K562 (cell line): Measurements from ENCODE around the gene NUP98. TPM values are rescaled to one million over a fixed set of nuclear protein-coding genes. Genes with fewer than 3 reads are reported as not detected.

ENCODE experiments used
- ATAC-seq: fragments of 200-7000 bp; cut with Tn5 transposase; 3 replicates; pipeline ENCODE4 v1.9.1; 2020; ENCODE audit warnings: moderate library complexity
- BruUV-seq: library from RNA; stranded (reverse); fragments of 400-500 nt; replicated peaks from 2 replicates; lab custom pipeline; 2021; lab: Mats Ljungman, UMichigan
- CTCF ChIA-PET: fragments of 300-600 bp; formaldehyde crosslinking; extraction: SDS; loops from one replicate; lab custom pipeline; 2021; ENCODE audit warnings: low intra/inter-chr PET ratio; lab: Yijun Ruan, JAX
- POLR2A ChIA-PET: fragments of 300-600, 350-650 bp; sonication (Branson Sonifier 250); formaldehyde crosslinking; extraction: SDS; loops from one replicate; lab custom pipeline; 2021; ENCODE audit warnings: antibody characterized with exemption, inconsistent platforms; lab: Yijun Ruan, JAX
- DNase-seq, 4 experiments: peaks; one replicate each; pipeline versions ENCODE4 v3.0.0 to v3.0.0-alpha.2; 2011 to 2018; ENCODE audit warnings: low spot score in 3 of 4, mixed read lengths in 3 of 4; ENCODE audit errors: extremely low read depth in 1 of 4
- FAIRE-seq: peaks from 2 replicates; lab custom pipeline; 2011; peaks lifted over from hg19 to GRCh38; lab: Jason Lieb, UNC
- H2AFZ ChIP-seq: 2 replicates; pipeline ENCODE4 v1.6.0; 2011; ENCODE audit warnings: low read depth, low read length, control low read depth, inconsistent platforms
- H3K27ac ChIP-seq: fragments of 200-600 bp; 3 replicates; pipeline ENCODE4 v1.8.0; 2011; ENCODE audit warnings: low read depth, mild to moderate bottlenecking, control low read depth, inconsistent platforms, low read length, moderate library complexity, mixed read lengths; ENCODE audit errors: extremely low read depth
- H3K27me3 ChIP-seq, 2 experiments: fragments of 300-600 bp in 1 of 2; 2 replicates in 1 of 2; 3 replicates in 1 of 2; pipeline versions ENCODE4 v1.6.0 to v1.8.0; 2011; ENCODE audit warnings: inconsistent platforms in 2 of 2, low read length in 2 of 2, mild to moderate bottlenecking in 1 of 2, mixed read lengths in 1 of 2, moderate library complexity in 1 of 2; ENCODE audit not compliant: control insufficient read depth in 2 of 2, insufficient read depth in 2 of 2
- H3K36me3 ChIP-seq: fragments of 300-600 bp; 3 replicates; pipeline ENCODE4 v1.8.0; 2011; ENCODE audit warnings: mild to moderate bottlenecking, low read length, inconsistent platforms; ENCODE audit not compliant: control insufficient read depth, insufficient read depth
- H3K4me1 ChIP-seq, 2 experiments: fragments of 200-600 bp in 1 of 2; replicated peaks in 1 of 2; 2 replicates in 1 of 2; 3 replicates in 1 of 2; pipeline versions ENCODE4 v1.5.1 to v1.8.0; 2011; ENCODE audit warnings: inconsistent platforms in 2 of 2, low read length in 2 of 2, mild to moderate bottlenecking in 1 of 2, mixed read lengths in 1 of 2, moderate library complexity in 1 of 2; ENCODE audit not compliant: control insufficient read depth in 2 of 2, insufficient read depth in 2 of 2
- H3K4me2 ChIP-seq: 2 replicates; pipeline ENCODE4 v1.6.1; 2011; ENCODE audit warnings: low read length, control low read depth, inconsistent platforms, mixed read lengths; ENCODE audit not compliant: insufficient read depth
- H3K4me3 ChIP-seq: fragments of 200-600 bp; sonication (generic), shearing (Covaris generic); 2 replicates; pipeline ENCODE4 v1.5.1; 2016; ENCODE audit warnings: control low read depth, inconsistent platforms
- H3K79me2 ChIP-seq: fragments of 200-600 bp; 3 replicates; pipeline ENCODE4 v1.8.0; 2011; ENCODE audit warnings: low read length, inconsistent platforms; ENCODE audit not compliant: control insufficient read depth, insufficient read depth
- H3K9ac ChIP-seq, 2 experiments: 2 replicates each; pipeline versions ENCODE4 v1.6.0 to v1.6.1; 2011; ENCODE audit warnings: low read depth in 2 of 2, low read length in 2 of 2, control low read depth in 1 of 2, inconsistent platforms in 1 of 2, mild to moderate bottlenecking in 1 of 2, mixed read lengths in 1 of 2; ENCODE audit not compliant: insufficient read depth in 1 of 2
- H3K9me1 ChIP-seq: one replicate; pipeline ENCODE4 v1.6.0; 2011; ENCODE audit warnings: inconsistent platforms, mild to moderate bottlenecking, low read length, moderate library complexity; ENCODE audit not compliant: control insufficient read depth, insufficient read depth
- H3K9me3 ChIP-seq: replicated peaks from 2 replicates; pipeline ENCODE4 v1.5.1; 2011; ENCODE audit warnings: low read depth, low read length, inconsistent platforms; ENCODE audit not compliant: control insufficient read depth, insufficient read depth
- H4K20me1 ChIP-seq: replicated peaks from 2 replicates; pipeline ENCODE4 v1.6.1; 2011; ENCODE audit warnings: low read length, inconsistent platforms, mixed read lengths; ENCODE audit not compliant: control insufficient read depth, insufficient read depth
- ILK ChIP-seq: fragments of 450-650 bp; IDR thresholded peaks from 2 replicates; pipeline ENCODE4 v1.6.1; 2016; ENCODE audit warnings: missing genetic modification characterization, low read depth, mild to moderate bottlenecking, missing compliant biosample characterization, moderate library complexity, borderline replicate concordance
- KAT2B ChIP-seq: IDR thresholded peaks from one replicate; pipeline ENCODE4 v1.6.1; 2012; ENCODE audit warnings: low read depth, mild to moderate bottlenecking, control low read depth, inconsistent platforms, low read length, moderate library complexity
- RAD51 ChIP-seq: fragments of 450-650 bp; IDR thresholded peaks from 2 replicates; pipeline ENCODE4 v1.7.1; 2016; ENCODE audit warnings: low read depth, mild to moderate bottlenecking, borderline replicate concordance
- TSC22D4 ChIP-seq: fragments of 450-650 bp; IDR thresholded peaks from 2 replicates; pipeline ENCODE4 v1.6.1; 2016; ENCODE audit warnings: missing genetic modification characterization, missing biosample characterization, control low read depth
- ZNF24 ChIP-seq: fragments of 450-650 bp; IDR thresholded peaks from 2 replicates; pipeline ENCODE4 v1.6.1; 2016
- ZNF436 ChIP-seq: fragments of 250-450, 450-650 bp; sonication (Bioruptor Pico); formaldehyde crosslinking; IDR thresholded peaks from 2 replicates; pipeline ENCODE4 v1.7.0; 2020; ENCODE audit warnings: mild to moderate bottlenecking
- WGBS: fragments of 100-300 bp; shearing (Covaris generic); methylation state at CpG from one replicate; pipeline ENCODE4 v1.1.6; 2016; ENCODE audit warnings: low coverage, mixed read lengths; ENCODE audit not compliant: insufficient coverage; ENCODE audit errors: missing lambda C conversion rate; 5-methylcytosine and 5-hydroxymethylcytosine counted together
- in situ Hi-C: fragments of 300-500 bp; cut with MboI; formaldehyde crosslinking; loops from 4 replicates; pipeline ENCODE4 v1.15.0; 2018; ENCODE audit warnings: inconsistent platforms, mixed read lengths
- intact Hi-C: fragments of 100-400 bp; cut with micrococcal nuclease; formaldehyde crosslinking; loops from 2 replicates; pipeline ENCODE4 v1.14.2; 2022
- polyA plus RNA-seq, 8 experiments: library from polyadenylated mRNA; depleted of rRNA in 4 of 8; stranded (reverse) in 5 of 8; unstranded in 3 of 8; fragments of >200 nt; fragmentation: Nextera tagmentation in 2 of 8; fragmentation: Illumina TruSeq in 1 of 8; extraction: Ambion mirVana in 2 of 8; extraction: Trizol in 1 of 8; gene quantifications; 2 replicates each; pipeline versions ENCODE4 v1.2.1 to v1.2.3, GENCODE V29; 2011 to 2014; ENCODE audit warnings: inconsistent platforms in 1 of 8, missing spikeins in 1 of 8
- total RNA-seq, 7 experiments: library from RNA; depleted of rRNA in 6 of 7; stranded (reverse); fragments of >200 nt in 6 of 7; fragmentation: Illumina TruSeq in 2 of 7; extraction: Trizol in 2 of 7; gene quantifications; 2 replicates each; pipeline versions ENCODE4 v1.2.1 to v1.2.3, GENCODE V29; 2011 to 2021; ENCODE audit warnings: low replicate concordance in 1 of 7
- TF ChIP-seq, protein P1 (sequence below): fragments of 450-650 bp; IDR thresholded peaks from 2 replicates; pipeline ENCODE4 v1.7.0; 2016; ENCODE audit warnings: borderline replicate concordance
- TF ChIP-seq, protein P2 (sequence below), 2 experiments: fragments of 450-650 bp in 1 of 2; IDR thresholded peaks; 2 replicates each; pipeline ENCODE4 v1.6.1; 2011 to 2017; ENCODE audit warnings: low read depth in 2 of 2, antibody characterized with exemption in 1 of 2, borderline replicate concordance in 1 of 2, low read length in 1 of 2, mild to moderate bottlenecking in 1 of 2, mixed read lengths in 1 of 2; ENCODE audit not compliant: control insufficient read depth in 1 of 2

The NUP98 gene
- total and polyA plus RNA-seq, 9 of the 15 experiments (the other 6 are each of a cell fraction or from before 2014, with no cell fraction given), result 45.1 to 196 (median 130) TPM

- POLR2A ChIA-PET, result interaction anchor here (0.6 to 1.7 kb wide), 4 partner anchors 10 to 692 kb away, joined by 3 to 9 read pairs (median 3); partner anchors contain the start of gene RHOG
- intact Hi-C loops, result no loop called here
- TF ChIP-seq RAD51 (no peak), ZNF24 (no peak), ZNF436 (CRISPR knock-in tag) (no peak), ILK (tag) (no peak), TSC22D4 (tag) (no peak), KAT2B (no peak)
- TF ChIP-seq, protein P1, sequence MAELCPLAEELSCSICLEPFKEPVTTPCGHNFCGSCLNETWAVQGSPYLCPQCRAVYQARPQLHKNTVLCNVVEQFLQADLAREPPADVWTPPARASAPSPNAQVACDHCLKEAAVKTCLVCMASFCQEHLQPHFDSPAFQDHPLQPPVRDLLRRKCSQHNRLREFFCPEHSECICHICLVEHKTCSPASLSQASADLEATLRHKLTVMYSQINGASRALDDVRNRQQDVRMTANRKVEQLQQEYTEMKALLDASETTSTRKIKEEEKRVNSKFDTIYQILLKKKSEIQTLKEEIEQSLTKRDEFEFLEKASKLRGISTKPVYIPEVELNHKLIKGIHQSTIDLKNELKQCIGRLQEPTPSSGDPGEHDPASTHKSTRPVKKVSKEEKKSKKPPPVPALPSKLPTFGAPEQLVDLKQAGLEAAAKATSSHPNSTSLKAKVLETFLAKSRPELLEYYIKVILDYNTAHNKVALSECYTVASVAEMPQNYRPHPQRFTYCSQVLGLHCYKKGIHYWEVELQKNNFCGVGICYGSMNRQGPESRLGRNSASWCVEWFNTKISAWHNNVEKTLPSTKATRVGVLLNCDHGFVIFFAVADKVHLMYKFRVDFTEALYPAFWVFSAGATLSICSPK, result no peak
- TF ChIP-seq, protein P2, sequence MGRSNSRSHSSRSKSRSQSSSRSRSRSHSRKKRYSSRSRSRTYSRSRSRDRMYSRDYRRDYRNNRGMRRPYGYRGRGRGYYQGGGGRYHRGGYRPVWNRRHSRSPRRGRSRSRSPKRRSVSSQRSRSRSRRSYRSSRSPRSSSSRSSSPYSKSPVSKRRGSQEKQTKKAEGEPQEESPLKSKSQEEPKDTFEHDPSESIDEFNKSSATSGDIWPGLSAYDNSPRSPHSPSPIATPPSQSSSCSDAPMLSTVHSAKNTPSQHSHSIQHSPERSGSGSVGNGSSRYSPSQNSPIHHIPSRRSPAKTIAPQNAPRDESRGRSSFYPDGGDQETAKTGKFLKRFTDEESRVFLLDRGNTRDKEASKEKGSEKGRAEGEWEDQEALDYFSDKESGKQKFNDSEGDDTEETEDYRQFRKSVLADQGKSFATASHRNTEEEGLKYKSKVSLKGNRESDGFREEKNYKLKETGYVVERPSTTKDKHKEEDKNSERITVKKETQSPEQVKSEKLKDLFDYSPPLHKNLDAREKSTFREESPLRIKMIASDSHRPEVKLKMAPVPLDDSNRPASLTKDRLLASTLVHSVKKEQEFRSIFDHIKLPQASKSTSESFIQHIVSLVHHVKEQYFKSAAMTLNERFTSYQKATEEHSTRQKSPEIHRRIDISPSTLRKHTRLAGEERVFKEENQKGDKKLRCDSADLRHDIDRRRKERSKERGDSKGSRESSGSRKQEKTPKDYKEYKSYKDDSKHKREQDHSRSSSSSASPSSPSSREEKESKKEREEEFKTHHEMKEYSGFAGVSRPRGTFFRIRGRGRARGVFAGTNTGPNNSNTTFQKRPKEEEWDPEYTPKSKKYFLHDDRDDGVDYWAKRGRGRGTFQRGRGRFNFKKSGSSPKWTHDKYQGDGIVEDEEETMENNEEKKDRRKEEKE (IDR thresholded peaks at IDR 0.05; ENCODE audit: borderline replicate concordance in 1 of 2, control insufficient read depth in 1 of 2, low read depth in 2 of 2, low read length in 1 of 2), result no peak
These were observed 33.4 kb upstream of the NUP98 start for GRCh38 chr11:3830730-3831129.

More at GRCh38 chr11:3830730-3831129, 33.4 kb upstream of the NUP98 start:
- Histone ChIP-seq H3K9me1 (no peaks in the 10 kb centered on the region), H3K79me2 (peaks cover 90% of the 10 kb centered on the region), H3K36me3 (peaks cover 90% of the 10 kb centered on the region), H2AFZ (no peak overlapping the region), H3K9me3 (no peaks in the 10 kb centered on the region), H3K4me2 (0 out of 2 replicates have a peak overlapping the region, but pooled peaks have one; percentile 82), H3K4me1 (peaks cover 47 to 60% of the 10 kb centered on the region in 2 experiments), H3K9ac (peak overlapping the region in 1 of 2 experiments; percentile 31; a peak in 1 of 4 replicates), H3K27me3 (no peaks in the 10 kb centered on the region), H3K27ac (peak overlapping the region; percentile 94), H4K20me1 (no peaks in the 10 kb centered on the region), H3K4me3 (no peak overlapping the region)
- DNase-seq (no peak), FAIRE-seq (no peak), ATAC-seq (no peak)
- 92% methylated on average over 1 of the region's 1 CpG for WGBS
- CTCF ChIA-PET, result no interaction called here
- in situ Hi-C loops, result no loop called here
- no TSS peak for BruUV-seq
